HG03342 (cell line): Measurements from ENCODE around the gene IL1A.

Experiments used
- ATAC-seq: cut with Tn5 transposase; IDR thresholded peaks from one replicate; pipeline ENCODE4 v1.9.1; 2021; ENCODE audit warnings: mild to moderate bottlenecking, moderate library complexity; ENCODE audit not compliant: unreplicated experiment

Gene IL1A

DNA sequence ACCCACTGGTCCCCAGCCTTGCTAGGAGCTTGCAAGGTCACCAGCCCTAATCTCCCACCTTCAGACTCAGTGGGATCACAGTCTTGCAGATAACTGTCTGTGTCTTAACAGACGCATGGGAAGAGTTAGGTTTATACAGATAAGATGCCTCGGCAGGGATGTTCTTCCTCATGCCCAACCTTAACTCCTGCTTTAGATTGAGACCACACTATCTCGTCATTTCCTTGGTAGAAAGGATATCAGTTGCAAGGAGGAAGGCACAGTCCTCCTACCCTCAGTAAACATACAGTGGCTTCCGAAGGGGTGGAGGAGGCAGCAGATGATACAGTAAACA, 56.3 kb downstream of the IL1A start:
- ATAC-seq: no peak

DNA sequence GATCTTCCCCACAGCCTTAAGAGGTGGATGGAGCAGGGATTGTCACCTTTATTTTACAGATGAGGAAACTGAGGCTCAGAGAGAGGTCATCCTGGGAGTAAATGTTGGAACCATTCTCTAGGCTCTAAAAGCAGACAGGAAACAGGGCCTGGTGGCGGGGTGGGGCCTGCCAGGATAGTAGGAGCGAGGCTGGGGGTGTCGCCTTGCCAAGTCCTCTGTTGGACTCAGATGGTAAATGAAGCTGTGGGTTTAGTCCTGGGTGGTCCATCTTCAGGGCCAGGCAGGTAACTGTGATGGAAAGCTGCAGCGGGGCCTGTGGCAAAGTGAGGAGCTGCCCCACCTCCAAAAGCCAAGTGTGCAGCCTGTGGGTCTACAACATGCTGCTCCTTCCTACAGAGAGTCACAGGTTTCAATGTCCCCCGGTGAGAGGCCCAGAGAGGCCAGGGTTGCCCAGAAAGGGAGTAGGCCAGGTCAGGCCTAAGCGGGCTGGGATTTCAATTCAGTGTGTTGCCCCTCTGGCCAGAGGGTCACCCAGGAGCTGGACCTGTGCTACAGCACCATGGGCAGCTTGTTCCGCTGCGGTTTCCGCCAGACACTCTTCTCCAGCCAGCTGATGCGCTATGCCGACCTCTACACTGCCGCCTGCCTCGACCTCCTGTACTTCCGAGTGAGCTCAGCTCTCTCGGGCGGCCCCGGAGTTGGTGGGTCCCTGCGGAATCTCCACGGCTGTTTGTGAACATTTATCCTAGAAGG, 56.8 kb downstream of the IL1A start:
- ATAC-seq: no peak

DNA sequence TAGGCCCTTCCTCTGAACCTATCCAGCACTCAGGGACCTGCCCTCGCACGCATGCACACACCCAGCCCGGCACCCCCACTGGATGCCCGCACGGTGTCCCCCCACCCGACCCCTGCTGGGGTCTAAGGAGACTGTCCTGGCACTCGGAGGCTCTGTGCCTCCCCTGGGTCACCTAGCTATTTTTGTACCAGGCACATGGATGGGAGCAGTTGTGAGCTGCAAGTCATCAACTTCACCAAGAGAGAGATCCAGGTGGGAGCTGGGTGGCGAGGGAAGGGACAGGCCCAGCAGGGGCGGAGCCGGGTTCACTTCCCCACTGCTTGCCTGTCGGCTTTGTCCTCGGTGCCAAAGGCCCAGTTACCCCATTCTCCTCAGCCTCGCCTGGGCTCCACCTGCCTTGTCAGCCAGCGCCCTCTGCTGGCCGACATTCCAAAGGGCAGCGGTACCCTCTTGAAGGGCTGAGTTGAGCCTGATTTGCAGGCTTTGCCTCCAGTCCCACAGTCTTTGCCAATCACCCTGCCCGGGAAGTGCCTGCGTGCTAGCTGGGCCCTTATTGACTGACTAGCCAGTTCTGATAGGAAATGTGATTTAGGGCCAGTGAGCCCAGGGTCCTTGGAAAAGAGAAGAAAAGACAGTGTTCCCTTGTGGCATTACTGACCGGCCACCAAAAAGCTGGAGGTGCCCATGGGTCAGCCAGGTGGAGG, 57.7 kb downstream of the IL1A start:
- ATAC-seq: peak; percentile 87

DNA sequence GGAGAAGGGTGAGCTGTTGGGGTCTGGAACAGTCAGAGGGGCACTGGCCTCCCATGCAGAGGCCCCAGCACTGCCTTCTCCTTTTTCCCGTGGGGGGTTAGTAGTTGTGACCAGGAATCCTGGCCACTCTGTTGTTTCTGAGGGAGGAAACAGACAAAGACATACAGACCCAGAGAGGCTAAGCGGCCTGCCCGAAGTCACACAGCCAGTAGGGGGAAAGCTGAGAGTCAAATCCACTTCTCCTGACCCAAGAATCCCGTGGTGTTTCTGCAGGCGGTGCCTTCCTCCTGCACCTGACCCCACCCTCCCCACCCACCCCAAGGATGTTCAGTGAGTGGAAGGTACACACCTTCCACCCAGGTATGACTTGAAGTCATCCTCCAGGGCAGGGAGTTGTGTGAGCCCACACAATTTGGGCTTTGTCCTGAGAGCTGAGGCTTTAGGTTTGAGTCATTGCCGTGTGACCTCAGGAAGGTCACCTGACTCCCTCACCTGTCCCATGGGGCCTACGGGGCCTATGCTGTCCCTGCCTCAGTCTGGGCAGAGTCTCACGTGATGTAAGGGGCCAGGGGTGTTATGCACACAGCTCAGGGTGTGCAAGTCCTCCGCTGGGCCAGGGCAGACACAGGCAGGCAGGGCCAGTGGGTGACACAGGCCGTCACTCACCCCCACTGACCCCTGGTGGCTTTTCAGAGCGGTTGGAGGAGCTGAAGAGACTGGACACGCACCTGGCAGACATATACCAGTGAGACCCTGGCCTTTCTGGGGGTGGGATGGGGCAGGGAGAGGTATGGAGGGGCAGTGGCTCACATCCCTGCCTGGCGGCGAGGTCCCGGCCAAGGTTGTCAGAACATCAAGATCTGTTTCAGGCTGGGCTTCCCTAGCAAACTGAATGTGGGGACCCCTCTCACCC, 58.5 kb downstream of the IL1A start:
- ATAC-seq: no peak

DNA sequence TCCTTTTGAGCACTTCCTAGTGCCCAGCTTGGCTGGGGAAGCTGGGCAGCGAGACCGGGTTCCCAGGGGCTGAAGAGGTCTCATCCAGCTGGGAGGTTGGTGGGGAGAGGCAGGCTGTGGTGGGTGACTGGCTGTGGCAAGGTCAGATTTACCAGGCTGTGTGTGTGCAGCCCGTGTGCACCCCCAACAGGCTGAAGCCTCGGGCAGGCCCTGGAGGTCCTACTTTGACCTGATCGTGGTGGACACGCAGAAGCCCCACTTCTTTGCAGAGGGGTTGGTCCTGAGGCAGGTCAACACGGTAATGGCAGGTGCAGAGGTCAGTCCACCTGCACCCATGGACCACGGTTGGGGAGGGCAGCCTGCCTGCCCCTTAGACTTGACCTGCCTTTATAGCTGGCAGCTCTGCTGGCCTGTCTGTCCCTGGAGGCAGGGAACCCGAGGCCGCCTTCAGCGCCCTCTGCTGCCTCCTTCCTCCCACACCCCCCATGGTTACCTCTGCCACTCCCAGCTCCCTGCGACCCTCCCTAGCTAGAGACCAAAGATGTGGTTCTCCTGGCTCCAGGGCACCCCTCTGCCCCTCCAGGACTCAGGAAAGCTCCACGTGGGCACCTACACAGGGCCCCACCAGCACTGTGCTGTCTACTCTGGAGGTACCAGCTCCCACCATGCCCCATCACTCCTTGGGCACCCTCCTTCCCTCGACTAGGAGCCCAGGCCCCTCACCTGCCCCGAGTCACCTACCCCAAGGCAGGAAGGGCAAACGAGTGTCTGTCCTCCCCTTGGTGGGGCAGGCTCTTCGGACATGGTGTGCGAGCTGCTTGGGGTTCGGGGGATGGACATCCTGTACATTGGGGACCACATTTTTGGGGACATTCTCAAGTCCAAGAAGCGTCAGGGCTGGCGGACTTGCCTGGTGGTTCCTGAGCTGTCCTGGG, 59.4 kb downstream of the IL1A start:
- ATAC-seq: no peak

DNA sequence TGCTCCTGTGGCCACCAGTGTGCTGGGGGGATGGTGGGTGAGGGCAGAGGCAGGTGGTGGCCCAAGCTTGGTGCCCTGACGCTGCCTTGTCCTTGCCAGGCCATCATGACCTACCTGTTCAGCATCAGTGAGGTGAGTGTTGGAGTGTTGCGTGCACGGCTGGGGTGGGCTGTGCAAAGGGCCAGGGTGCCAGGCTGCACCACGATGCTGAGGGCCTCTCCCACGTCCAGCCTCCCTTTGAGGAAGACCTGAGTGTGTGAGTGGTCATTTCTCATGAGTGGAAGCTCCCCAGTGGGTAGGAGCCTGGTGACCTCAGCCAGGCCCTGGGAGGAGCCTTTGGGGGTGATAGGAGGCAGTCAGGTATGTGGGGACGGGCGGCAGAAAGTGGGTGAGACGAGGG, 60.3 kb downstream of the IL1A start:
- no peak for ATAC-seq
